Measurements from ENCODE around the gene NOTCH2. TPM values are rescaled to one million over a fixed set of nuclear protein-coding genes. Genes with fewer than 3 reads are reported as not detected.

Gene NOTCH2
- total RNA-seq, 1 experiment from 2014 or later: 103 TPM

GRCh38 chr1:119869995-119870394 is 199.5 kb downstream of the NOTCH2 start:
- Histone ChIP-seq H3K4me3 (no peak overlapping the region), H3K4me1 (replicated peaks) (peaks cover 25% of the 10 kb centered on the region), H3K27me3 (replicated peaks) (no peaks in the 10 kb centered on the region), H3K27ac (no peak overlapping the region), H3K9me3 (replicated peaks) (no peaks in the 10 kb centered on the region; the same call in 1 of the 2 replicates), H3K36me3 (no peaks in the 10 kb centered on the region)
- no peak for DNase-seq (ENCODE audit: low read depth in 1 of 2, low spot score in 2 of 2)

- H3K9me3 ChIP-seq (replicated peaks): no peaks in the 10 kb centered on the region
Measured at GRCh38 chr1:119868176-119868575, 201.3 kb downstream of the NOTCH2 start.

DNA sequence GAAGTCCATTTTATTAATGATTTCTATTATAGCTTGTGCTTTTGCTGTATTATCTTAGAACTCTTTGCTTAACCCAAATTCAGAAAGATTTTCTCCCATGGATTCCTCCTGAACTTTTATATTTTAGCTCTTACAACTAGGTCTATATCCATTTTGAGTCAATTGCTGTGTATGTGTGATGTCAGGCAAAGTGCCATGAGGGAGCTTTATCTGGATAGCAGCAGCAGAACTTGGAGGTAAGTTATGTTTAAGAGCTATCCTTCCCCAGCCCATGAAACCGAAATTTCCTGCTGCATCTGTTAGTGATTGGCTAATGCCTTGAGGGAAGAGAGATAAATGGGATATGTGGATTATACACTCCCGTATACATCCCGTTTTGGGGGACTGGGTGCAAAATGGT is 203.0 kb downstream of the NOTCH2 start:
- peaks cover 12% of the 10 kb centered on the region for H3K4me1 ChIP-seq (replicated peaks)
- DNase-seq (ENCODE audit: low read depth in 1 of 2, low spot score in 2 of 2): no peak
- H3K4me3 ChIP-seq: no peak overlapping the region
- H3K36me3 ChIP-seq: no peaks in the 10 kb centered on the region
- no peaks in the 10 kb centered on the region for H3K9me3 ChIP-seq (replicated peaks)
- no peaks in the 10 kb centered on the region for H3K27me3 ChIP-seq (replicated peaks)
- no peak overlapping the region for H3K27ac ChIP-seq

More at GRCh38 chr1:119868176-119868575, 201.3 kb downstream of the NOTCH2 start:
- Histone ChIP-seq H3K27me3 (replicated peaks) (no peaks in the 10 kb centered on the region), H3K4me3 (no peak overlapping the region), H3K4me1 (replicated peaks) (peaks cover 15% of the 10 kb centered on the region), H3K27ac (no peak overlapping the region), H3K36me3 (no peaks in the 10 kb centered on the region)
- DNase-seq (ENCODE audit: low read depth in 1 of 2, low spot score in 2 of 2): no peak

- no peaks in the 10 kb centered on the region for H3K27me3 ChIP-seq (replicated peaks)
- H3K27ac ChIP-seq: no peak overlapping the region
- peaks cover 5% of the 10 kb centered on the region; the same call in 1 of the 2 replicates for H3K4me1 ChIP-seq (replicated peaks)
- H3K9me3 ChIP-seq (replicated peaks): no peaks in the 10 kb centered on the region
- no peaks in the 10 kb centered on the region for H3K36me3 ChIP-seq
- H3K4me3 ChIP-seq: no peak overlapping the region
- peak in 1 of 2 experiments; percentile 33 for DNase-seq (ENCODE audit: low read depth in 1 of 2, low spot score in 2 of 2)
Measured at GRCh38 chr1:119865627-119866026, 203.8 kb downstream of the NOTCH2 start.

DNA sequence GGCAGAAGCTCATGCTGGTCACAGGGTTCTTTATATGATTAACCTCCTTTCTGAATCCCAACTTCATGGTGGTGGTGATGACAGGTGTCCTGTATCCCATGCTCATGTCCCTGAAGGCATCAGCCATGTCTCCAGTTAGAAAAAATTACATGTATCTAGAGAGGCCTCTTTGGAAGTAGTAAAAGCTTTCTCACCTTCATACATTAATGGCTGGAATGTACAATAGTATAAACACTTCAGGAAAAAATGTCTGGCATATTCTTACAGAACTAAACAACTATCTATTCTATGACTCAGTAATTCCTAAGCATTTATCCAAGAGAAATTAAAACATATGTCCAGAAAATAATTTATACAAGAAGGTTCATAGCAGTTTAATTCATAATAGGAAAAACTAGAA is 207.2 kb downstream of the NOTCH2 start:
- no peak overlapping the region for H3K4me3 ChIP-seq
- no peaks in the 10 kb centered on the region for H3K9me3 ChIP-seq (replicated peaks)
- no peaks in the 10 kb centered on the region for H3K27me3 ChIP-seq (replicated peaks)
- DNase-seq (ENCODE audit: low read depth in 1 of 2, low spot score in 2 of 2): no peak
- H3K27ac ChIP-seq: no peak overlapping the region
- H3K4me1 ChIP-seq (replicated peaks): peaks cover 15% of the 10 kb centered on the region
- H3K36me3 ChIP-seq: no peaks in the 10 kb centered on the region

Other genes starting within 250 kb of the NOTCH2 start
- not detected in 2 replicates for gene ADAM30, start 173.1 kb downstream of the NOTCH2 start, total RNA-seq (2014; rRNA removed; shearing (Covaris generic))
- 31.0 and 40.8 TPM in 2 replicates for gene SEC22B, start 106.9 kb upstream of the NOTCH2 start, total RNA-seq (2014; rRNA removed; shearing (Covaris generic))